Breast epithelium (tissue), 3 donors: Measurements from ENCODE around the gene FST.

Experiments
- CTCF ChIP-seq, 3 donors: fragments of 450-650 bp; IDR thresholded peaks; one replicate each; pipeline ENCODE4 v1.5.1; 2016 to 2017; ENCODE audit warnings: antibody characterized with exemption in 3 of 3, mild to moderate bottlenecking in 3 of 3, moderate library complexity in 3 of 3
- POLR2AphosphoS5 ChIP-seq, 3 donors: sonication (generic); formaldehyde crosslinking; IDR thresholded peaks; one replicate each; pipeline ENCODE4 v1.6.1; 2017; ENCODE audit warnings: antibody characterized with exemption in 3 of 3

GRCh38 chr5:53442961-53443360 lies 37.5 kb upstream of the FST start:
- TF ChIP-seq POLR2AphosphoS5 (IDR thresholded peaks at IDR 0.05) (no peak), CTCF (IDR thresholded peaks at IDR 0.05) (no peak)
